Measurements from ENCODE around the gene PHLDA1.

The PHLDA1 gene

DNA sequence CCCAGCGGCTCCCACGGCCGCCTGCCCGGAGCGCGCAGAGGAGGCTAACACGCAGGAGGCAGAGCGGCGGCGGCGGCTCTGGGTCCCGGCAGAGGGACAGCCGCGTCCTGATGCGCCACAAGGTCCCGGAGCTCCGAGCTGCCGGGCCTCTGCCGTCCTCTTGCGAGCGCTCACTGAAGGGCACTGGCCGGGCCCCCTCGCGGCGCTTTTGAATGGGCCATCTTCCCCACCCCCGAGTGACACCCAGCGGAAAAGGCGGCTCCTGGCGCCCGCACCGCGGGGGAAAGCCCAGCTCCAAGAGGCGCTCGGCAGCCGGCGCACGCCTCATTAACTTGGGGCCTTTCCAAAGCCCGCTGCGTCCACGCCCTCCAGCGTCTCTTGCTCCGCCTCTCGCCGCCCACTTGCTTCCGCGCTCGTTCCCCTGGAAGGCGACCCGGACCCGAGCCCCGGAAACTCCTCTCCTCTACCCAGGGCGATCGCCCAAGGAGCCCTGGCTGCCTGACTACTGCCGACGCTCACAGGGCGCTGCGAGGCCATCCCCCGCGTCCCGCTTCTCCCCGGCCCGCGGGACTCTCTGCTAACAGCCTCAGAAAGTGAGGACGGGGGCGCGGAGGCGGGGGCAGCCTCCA, at the start of gene PHLDA1:
PHLDA1 (minus strand) TSS at position 363 of the 629 bp plus-strand sequence.
- DNase-seq (ENCODE audit: low spot score), result peak; percentile 95

DNA sequence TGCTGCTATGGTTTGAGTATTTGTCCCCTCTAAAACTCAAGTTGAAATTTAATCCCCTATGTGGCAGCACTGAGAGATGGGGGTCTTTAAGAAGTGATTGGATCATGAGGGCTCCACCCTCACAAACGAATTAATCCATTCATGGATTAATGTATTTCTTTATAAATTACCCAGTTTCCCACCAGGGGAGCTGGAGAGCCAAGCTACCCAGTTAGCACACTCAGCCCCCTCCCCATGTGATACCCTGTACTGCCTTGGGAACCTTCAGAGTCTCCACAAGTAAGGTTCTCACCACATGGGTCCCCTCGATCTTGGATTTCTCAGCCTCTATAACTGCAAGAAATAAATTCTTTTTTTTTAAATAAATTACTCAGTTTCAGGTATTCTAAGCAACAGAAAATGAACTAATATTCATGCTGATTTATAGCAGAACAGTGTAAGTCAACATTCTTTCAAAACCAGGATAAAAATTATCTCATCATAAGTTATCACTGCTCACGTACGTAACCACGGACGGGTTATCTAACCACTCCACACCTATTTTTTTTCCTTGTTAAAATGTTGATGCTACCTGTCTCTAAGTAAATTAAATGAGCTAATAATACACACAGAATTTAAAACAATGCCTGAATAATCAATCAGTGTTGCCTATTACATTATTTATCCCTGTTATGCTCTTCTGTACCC, 49.3 kb upstream of the PHLDA1 start:
- no peak for DNase-seq (ENCODE audit: low spot score)

DNA sequence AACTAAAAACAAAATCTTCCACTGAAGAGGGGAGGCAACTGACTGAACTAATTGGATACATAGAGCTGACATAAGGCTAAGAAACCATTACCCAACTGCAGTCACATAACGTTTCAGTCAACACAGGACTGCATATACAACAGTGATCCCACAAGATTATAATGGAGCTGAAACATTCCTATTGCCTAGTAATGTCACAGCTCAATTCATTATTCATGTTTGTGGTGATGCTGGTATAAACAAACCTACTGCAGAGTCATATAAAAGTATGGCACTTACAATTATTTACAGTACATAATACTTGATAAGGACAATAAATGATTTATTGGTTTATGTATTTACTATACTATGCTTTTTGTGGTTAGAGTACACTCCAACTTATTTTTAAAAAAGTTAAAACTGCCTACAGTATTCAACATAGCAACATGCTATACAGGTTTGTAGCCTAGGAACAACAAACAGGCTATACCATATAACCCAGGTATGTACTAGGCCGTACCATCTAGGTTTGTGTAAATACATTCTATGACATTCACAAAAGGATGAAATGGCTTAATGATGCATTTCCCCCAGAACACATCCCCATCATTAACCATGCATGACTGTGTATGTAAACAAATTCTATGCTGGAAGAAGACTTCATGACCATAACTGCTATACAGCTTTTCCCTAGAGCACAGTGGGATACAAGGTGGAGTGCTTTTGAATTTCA, 48.6 kb upstream of the PHLDA1 start:
- DNase-seq (ENCODE audit: low spot score), result no peak

DNA sequence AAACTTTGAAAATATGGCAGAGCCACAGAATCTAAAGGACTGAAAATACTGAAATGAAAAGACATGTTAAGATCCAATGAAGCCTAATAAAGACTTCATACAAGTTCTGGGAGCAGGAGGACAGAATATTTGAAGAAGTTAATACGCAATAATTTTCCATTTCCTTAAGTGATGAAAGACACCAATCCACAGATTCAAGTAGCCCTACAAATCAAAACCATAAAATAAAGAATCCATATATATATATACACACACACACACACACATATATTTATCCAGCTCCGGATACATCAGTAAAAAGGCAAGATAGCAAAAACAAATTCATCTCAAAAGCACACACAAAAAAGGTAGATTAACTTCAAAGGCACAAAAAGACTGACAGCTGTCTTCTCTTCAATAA, 47.2 kb upstream of the PHLDA1 start:
- DNase-seq (ENCODE audit: low spot score), result no peak

- no peak for DNase-seq (ENCODE audit: low spot score)
Measured at GRCh38 chr12:76075448-76075847, 43.9 kb upstream of the PHLDA1 start.

DNA sequence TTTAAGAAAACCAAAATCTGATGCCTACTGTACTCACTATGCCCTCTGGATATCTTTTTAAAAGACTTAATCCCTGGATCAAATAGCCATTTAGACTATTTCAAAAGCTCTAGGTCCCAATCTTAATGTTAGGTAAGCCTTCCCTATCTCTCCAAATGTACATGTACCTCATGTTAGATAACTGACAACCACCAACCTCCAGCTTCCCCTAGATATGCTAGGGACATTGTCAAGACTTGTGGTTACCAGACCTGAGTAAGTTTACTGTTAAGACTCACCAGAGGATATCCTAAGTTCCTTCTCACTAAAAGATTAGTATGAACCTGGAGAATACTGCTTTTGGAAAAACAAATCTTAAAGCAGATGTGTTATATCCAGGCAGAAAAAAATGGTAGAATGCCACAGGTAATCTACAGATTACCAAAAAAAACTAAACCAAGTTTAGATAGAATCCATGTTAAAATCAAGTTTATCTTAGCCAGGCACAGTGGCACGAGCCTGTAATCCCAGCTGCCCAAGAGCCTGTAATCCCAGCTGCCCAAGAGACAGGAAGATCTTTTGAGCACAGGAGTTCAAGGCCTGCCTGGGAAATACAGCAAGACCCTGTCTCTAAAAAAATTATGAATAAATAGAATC, 43.2 kb upstream of the PHLDA1 start:
- no peak for DNase-seq (ENCODE audit: low spot score)

- DNase-seq (ENCODE audit: low spot score), result no peak
Measured at GRCh38 chr12:76073561-76073960, 42.0 kb upstream of the PHLDA1 start.

- DNase-seq (ENCODE audit: low spot score), result no peak
Measured at GRCh38 chr12:76072568-76072967, 41.0 kb upstream of the PHLDA1 start.

- no peak for DNase-seq (ENCODE audit: low spot score)
Measured at GRCh38 chr12:76069339-76069738, 37.8 kb upstream of the PHLDA1 start.

DNA sequence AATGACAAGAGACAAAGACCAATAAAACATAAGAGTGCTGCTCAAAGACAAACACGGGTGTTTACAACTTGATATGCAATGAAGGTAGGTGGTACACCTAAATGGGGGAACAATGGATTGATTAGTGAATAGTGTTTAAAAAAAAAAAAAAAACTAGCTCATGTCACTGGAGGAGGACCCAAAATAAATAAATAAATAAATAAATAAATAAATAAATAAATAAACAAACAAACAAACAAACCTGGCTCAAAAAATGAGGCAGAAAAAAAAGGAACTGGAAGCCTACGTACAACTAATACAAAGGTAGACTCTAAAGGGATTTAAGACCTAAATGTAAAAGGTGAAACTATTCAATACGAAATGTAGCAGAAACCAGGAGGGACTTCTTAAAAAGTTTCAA, 34.3 kb upstream of the PHLDA1 start:
- DNase-seq (ENCODE audit: low spot score), result no peak

DNA sequence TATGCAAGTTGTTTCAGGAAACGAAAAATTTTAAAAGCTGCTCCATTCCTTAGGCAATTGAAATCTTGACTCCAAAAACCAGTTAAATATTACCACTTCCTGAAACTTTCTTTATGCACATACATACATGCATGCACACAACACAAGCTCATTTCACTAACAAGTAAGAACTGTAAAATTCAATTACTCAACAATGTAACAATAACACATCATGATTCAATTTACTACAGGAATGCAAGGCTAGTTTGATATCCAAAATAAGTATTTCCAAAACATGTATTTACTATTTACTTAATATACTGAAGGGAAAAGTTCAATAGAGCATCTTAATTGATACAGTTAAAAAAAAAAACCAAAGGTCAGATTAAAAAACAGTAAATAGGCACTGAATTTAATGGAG, 33.3 kb upstream of the PHLDA1 start:
- no peak for DNase-seq (ENCODE audit: low spot score)

GRCh38 chr12:76060111-76060510, 28.5 kb upstream of the PHLDA1 start:
- no peak for DNase-seq (ENCODE audit: low spot score)

DNA sequence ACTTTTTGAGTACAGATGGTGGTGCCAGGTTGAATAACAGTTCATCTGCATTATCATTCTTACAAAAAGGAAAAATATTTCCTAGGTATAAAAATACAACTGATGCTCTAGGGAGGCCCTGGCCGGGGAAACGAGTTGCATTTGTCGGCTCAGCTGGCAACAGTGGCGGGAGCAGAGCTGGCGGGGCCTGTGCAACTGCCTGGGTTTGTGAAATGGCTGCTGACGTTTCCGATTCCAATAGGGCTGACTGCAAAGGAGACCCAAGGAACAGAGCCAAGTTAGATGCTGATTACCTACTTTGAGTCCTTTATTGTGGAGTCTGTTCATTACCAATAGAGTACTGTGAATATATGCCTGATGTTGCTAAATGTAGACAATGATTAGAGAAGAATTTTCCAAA, 25.8 kb upstream of the PHLDA1 start:
- no peak for DNase-seq (ENCODE audit: low spot score)

GRCh38 chr12:76055393-76055792, 23.8 kb upstream of the PHLDA1 start:
- DNase-seq (ENCODE audit: low spot score), result no peak

GRCh38 chr12:76049575-76050251, 18.1 kb upstream of the PHLDA1 start:
- no peak for DNase-seq (ENCODE audit: low spot score)

- no peak for DNase-seq (ENCODE audit: low spot score)
Measured at GRCh38 chr12:76047742-76048141, 16.2 kb upstream of the PHLDA1 start.

DNA sequence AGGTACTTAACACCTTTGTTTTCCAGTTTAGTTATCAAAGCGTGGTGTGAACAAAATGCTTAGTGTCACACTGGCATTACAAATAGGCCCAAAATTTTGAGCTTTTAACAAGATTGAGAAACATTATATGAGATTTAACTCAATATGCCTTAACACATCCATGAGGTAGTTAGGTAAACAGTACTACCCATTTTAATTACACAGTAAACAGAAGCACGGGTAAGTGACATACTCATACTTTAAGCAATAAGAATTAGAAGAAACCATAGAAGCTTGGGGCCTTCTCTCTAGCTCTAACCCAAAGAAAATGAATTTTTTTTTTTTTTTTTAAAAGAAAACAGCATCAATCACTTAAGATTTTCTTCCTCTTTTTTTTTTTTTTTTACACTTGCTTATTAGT, 15.5 kb upstream of the PHLDA1 start:
- no peak for DNase-seq (ENCODE audit: low spot score)

DNA sequence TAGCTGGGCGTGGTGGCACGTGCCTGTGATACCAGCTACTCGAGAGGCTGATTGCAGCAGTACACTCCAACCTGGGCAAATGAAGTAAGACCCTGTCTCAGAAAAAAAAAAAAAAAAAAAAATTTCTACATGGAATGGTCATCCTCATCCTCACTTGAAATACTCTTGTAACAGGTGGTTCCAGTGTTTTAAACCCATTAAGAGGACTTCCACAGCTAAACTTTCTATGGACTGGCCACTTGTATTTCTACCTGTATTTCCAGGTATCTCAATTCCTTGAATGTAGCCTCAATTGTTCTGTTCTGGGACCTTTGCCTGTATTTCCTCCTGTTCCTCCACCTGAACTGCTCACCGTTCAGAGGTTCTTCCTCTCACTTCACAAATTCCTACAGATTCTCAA, 11.8 kb upstream of the PHLDA1 start:
- no peak for DNase-seq (ENCODE audit: low spot score)

GRCh38 chr12:76042147-76042546, 10.6 kb upstream of the PHLDA1 start:
- DNase-seq (ENCODE audit: low spot score), result no peak

DNA sequence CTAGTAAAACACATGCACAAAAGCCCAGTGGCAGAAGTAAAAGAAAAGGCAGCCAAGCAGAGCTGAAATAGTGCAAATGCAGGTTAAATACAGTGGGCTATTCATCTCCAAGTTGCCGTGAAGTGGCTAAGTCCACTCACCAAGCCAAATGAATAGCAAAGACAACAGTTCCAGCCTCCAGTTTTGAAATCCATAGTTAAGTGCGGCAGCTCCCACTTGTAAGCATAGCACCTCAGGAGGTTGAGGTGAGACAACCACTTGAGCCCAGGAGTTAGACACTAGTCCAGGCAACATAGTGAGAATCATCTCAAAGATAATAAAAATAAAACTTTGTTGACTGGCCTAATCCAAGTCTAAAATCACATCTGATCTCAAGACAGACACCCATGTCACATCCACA, 9.8 kb upstream of the PHLDA1 start:
- no peak for DNase-seq (ENCODE audit: low spot score)

GRCh38 chr12:76040461-76040860, 8.9 kb upstream of the PHLDA1 start:
- DNase-seq (ENCODE audit: low spot score), result no peak

- DNase-seq (ENCODE audit: low spot score), result no peak
Measured at GRCh38 chr12:76038176-76038575, 6.6 kb upstream of the PHLDA1 start.
